ENCODE data around the gene PTPN7.

GRCh38 chr1:202157945-202158344, 2.5 kb downstream of the PTPN7 start:
- TF ChIP-seq CTCF (conservative IDR thresholded peaks at IDR 0.05), result no peak
- TF ChIP-seq EZH2 (IDR thresholded peaks at IDR 0.05; ENCODE audit: low read depth), result no peak
